A549 (cell line): ENCODE results near the gene IRX2. TPM values are rescaled to one million over a fixed set of nuclear protein-coding genes. Genes with fewer than 3 reads are reported as not detected.

Experiments
- ATAC-seq, 2 experiments: fragments of 200-7000 bp in 1 of 2; fragments of >200 bp in 1 of 2; cut with Nextera tagmentation in 1 of 2; cut with Tn5 transposase in 1 of 2; 3 replicates each; pipeline versions ENCODE4 v1.8.0 to v1.9.1; 2018 to 2020; ENCODE audit warnings: mild to moderate bottlenecking in 1 of 2, moderate library complexity in 1 of 2
- CTCF ChIA-PET: fragments of 300-600 bp; sonication (Branson Sonifier 250); formaldehyde crosslinking; extraction: SDS; loops from one replicate; lab custom pipeline; 2021; ENCODE audit warnings: antibody characterized with exemption, inconsistent platforms; lab: Yijun Ruan, JAX
- POLR2A ChIA-PET: fragments of 350-600 bp; formaldehyde crosslinking; extraction: SDS; loops from one replicate; lab custom pipeline; 2021; ENCODE audit warnings: antibody characterized with exemption, inconsistent platforms; lab: Yijun Ruan, JAX
- DNase-seq, 2 experiments: peaks; one replicate each; pipeline versions ENCODE4 v3.0.0 to v3.0.0-alpha.2; 2011 to 2016; ENCODE audit warnings: low read depth in 1 of 2, low spot score in 1 of 2
- FAIRE-seq: peaks from 2 replicates; lab custom pipeline; 2011; peaks lifted over from hg19 to GRCh38; lab: Jason Lieb, UNC
- H3K27ac ChIP-seq, 2 experiments: fragments of >200 bp; sonication (Bioruptor Twin); formaldehyde crosslinking; 3 replicates each; pipeline ENCODE4 v1.5.1; 2016 to 2017
- H3K4me1 ChIP-seq: fragments of >200 bp; sonication (Bioruptor Twin); formaldehyde crosslinking; 3 replicates; pipeline ENCODE4 v1.6.1; 2016
- H3K4me2 ChIP-seq: fragments of >200 bp; sonication (Bioruptor Twin); formaldehyde crosslinking; 3 replicates; pipeline ENCODE4 v1.6.1; 2016
- H3K4me3 ChIP-seq: fragments of >200 bp; sonication (Bioruptor Twin); formaldehyde crosslinking; 3 replicates; pipeline ENCODE4 v1.5.1; 2016
- H3K9me3 ChIP-seq: fragments of >200 bp; sonication (Bioruptor Twin); formaldehyde crosslinking; 3 replicates; pipeline ENCODE4 v1.6.1; 2016
- BHLHE40 ChIP-seq: IDR thresholded peaks from 2 replicates; pipeline ENCODE4 v1.6.1; 2012; ENCODE audit warnings: low read depth, low read length, inconsistent platforms
- CBX8 ChIP-seq: fragments of 200-600 bp; sonication (generic); IDR thresholded peaks from 2 replicates; pipeline ENCODE4 v1.6.1; 2016
- CEBPB ChIP-seq, 2 experiments: fragments of >200 bp in 1 of 2; sonication (Bioruptor Twin) in 1 of 2; formaldehyde crosslinking in 1 of 2; IDR thresholded peaks; 2 replicates each; pipeline ENCODE4 v1.6.1; 2012 to 2016
- CHD2 ChIP-seq: fragments of 150-350 bp; IDR thresholded peaks from 2 replicates; pipeline ENCODE4 v1.6.1; 2014; ENCODE audit warnings: low read length; ENCODE audit not compliant: partially characterized antibody
- CHD4 ChIP-seq: fragments of 200-600 bp; sonication (generic); IDR thresholded peaks from 2 replicates; pipeline ENCODE4 v1.6.1; 2016; ENCODE audit warnings: antibody characterized with exemption, mild to moderate bottlenecking, borderline replicate concordance
- FOSB ChIP-seq: fragments of 250-450 bp; sonication (Bioruptor Pico); IDR thresholded peaks from 2 replicates; pipeline ENCODE4 v1.5.0; 2020; ENCODE audit warnings: mild to moderate bottlenecking, moderate library complexity
- FOXS1 ChIP-seq: fragments of 250-450 bp; sonication (Bioruptor Pico); IDR thresholded peaks from 2 replicates; pipeline ENCODE4 v1.5.0; 2020; ENCODE audit warnings: mild to moderate bottlenecking, moderate library complexity
- GATA3 ChIP-seq: IDR thresholded peaks from 2 replicates; pipeline ENCODE4 v1.6.1; 2012; ENCODE audit warnings: borderline replicate concordance
- HOXA7 ChIP-seq: fragments of 250-450 bp; sonication (Bioruptor Pico); IDR thresholded peaks from 2 replicates; pipeline ENCODE4 v1.5.0; 2020; ENCODE audit warnings: mild to moderate bottlenecking, moderate library complexity
- KDM5A ChIP-seq: fragments of 200-600 bp; sonication (generic); IDR thresholded peaks from 2 replicates; pipeline ENCODE4 v1.6.1; 2016; ENCODE audit warnings: antibody characterized with exemption, mild to moderate bottlenecking
- MAZ ChIP-seq: fragments of 150-350 bp; IDR thresholded peaks from 2 replicates; pipeline ENCODE4 v1.6.1; 2014; ENCODE audit warnings: antibody characterized with exemption, low read depth, low read length, borderline replicate concordance
- MYC ChIP-seq: IDR thresholded peaks from 2 replicates; pipeline ENCODE4 v1.6.1; 2012; ENCODE audit warnings: mild to moderate bottlenecking, inconsistent platforms, low read length, improper control_type of control experiment, borderline replicate concordance
- NR3C1 ChIP-seq: fragments of >200 bp; sonication (Bioruptor Twin); formaldehyde crosslinking; IDR thresholded peaks from 3 replicates; pipeline ENCODE4 v1.6.1; 2017
- PHF8 ChIP-seq: fragments of 200-600 bp; sonication (generic); IDR thresholded peaks from 2 replicates; pipeline ENCODE4 v1.6.1; 2016; ENCODE audit warnings: low read depth, mild to moderate bottlenecking, antibody characterized with exemption, moderate library complexity, borderline replicate concordance
- POLR2AphosphoS2 ChIP-seq: conservative IDR thresholded peaks from 2 replicates; pipeline ENCODE4 v1.6.1; 2012; ENCODE audit warnings: low read length, improper control_type of control experiment, inconsistent platforms
- RARB ChIP-seq: fragments of 250-450 bp; sonication (Bioruptor Pico); IDR thresholded peaks from 2 replicates; pipeline ENCODE4 v1.8.0; 2021; ENCODE audit warnings: mild to moderate bottlenecking, moderate library complexity
- REST ChIP-seq: fragments of 200-600 bp; sonication (generic); IDR thresholded peaks from 2 replicates; pipeline ENCODE4 v1.6.1; 2016; ENCODE audit warnings: antibody characterized with exemption, mild to moderate bottlenecking, moderate library complexity
- RFX5 ChIP-seq: fragments of 450-650 bp; IDR thresholded peaks from 2 replicates; pipeline ENCODE4 v1.7.1; 2014; ENCODE audit warnings: antibody characterized with exemption, mild to moderate bottlenecking, moderate library complexity
- SMC3 ChIP-seq: fragments of >200 bp; sonication (Bioruptor Twin); formaldehyde crosslinking; IDR thresholded peaks from 3 replicates; pipeline ENCODE4 v1.6.1; 2018; ENCODE audit warnings: inconsistent platforms
- TP53 ChIP-seq: fragments of 250-450 bp; sonication (Bioruptor Pico); IDR thresholded peaks from 2 replicates; pipeline ENCODE4 v1.5.0; 2021; ENCODE audit warnings: mild to moderate bottlenecking, moderate library complexity
- ZC3H11A ChIP-seq: fragments of 450-650 bp; IDR thresholded peaks from 2 replicates; pipeline ENCODE4 v1.6.1; 2014; ENCODE audit warnings: antibody characterized with exemption, mild to moderate bottlenecking
- WGBS: methylation state at CpG from one replicate; pipeline ENCODE4 v1.1.6; 2017; ENCODE audit errors: missing lambda C conversion rate; 5-methylcytosine and 5-hydroxymethylcytosine counted together
- polyA plus RNA-seq, 4 experiments: library from polyadenylated mRNA; depleted of rRNA in 3 of 4; stranded (reverse); fragments of >200 nt; fragmentation: RNase III in 1 of 4; extraction: RNeasy Plus Mini Kit Qiagen cat#74134 plus additional on column Dnase treatment in 1 of 4; gene quantifications; 2 replicates in 3 of 4; 3 replicates in 1 of 4; pipeline ENCODE4 v1.2.3, GENCODE V29; 2011 to 2017
- TF ChIP-seq, protein P1 (sequence below): IDR thresholded peaks from 2 replicates; pipeline ENCODE4 v1.6.1; 2012

Gene IRX2
- polyA plus RNA-seq, 2 of the 4 experiments (the other 2 are of a cell fraction): 0.30 to 0.67 TPM

DNA sequence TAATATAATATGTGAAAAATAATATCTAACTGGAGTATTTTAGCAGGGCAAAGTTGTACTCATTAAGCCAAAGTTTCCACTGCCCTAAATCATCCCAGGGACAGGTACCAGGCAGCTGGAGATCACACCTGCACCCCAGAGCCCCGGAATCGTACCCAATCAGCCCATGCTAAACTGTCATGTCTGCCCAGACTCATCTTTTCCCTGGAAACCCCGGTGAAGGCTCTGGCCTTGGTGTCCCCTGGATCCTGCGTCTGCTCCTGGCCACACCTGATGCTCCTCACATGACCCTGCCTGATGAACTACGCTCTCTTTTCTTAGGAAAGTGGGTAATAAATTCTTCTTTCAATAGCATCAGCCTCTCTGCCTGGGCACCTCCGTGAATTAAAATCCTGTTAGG is 15.6 kb upstream of the IRX2 start (continued):
- TF ChIP-seq REST: no peak
- no peak for TF ChIP-seq FOSB
- TF ChIP-seq CHD4: no peak
- TF ChIP-seq CBX8: no peak
- no peak for TF ChIP-seq MAZ
- TF ChIP-seq BHLHE40: no peak
- no peak for TF ChIP-seq RFX5

DNA sequence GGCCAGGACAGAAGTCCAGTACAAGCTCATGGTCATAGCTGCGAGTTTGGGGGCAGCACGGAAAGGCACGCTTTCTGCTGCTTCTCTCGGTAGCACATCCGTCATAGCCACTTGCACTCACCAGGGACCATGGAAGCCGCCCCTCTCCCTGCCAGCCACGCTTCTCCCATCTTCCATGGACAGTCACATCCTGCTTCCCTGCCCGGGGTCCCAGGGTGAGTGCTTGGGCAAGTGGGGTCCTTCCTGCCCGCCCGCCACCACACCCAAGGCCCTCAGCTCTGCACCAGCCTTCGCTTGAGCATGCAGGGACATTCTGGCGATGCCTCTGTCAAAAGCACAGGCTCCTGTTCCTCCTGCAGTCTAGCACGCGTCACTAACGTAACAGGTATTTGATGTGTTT is 13.1 kb upstream of the IRX2 start:
- Histone ChIP-seq H3K4me2 (no peak overlapping the region), H3K9me3 (no peaks in the 10 kb centered on the region), H3K4me1 (no peaks in the 10 kb centered on the region), H3K4me3 (no peak overlapping the region), H3K27ac (no peak overlapping the region)
- no peak for FAIRE-seq
- CTCF ChIA-PET: interaction anchor here (0.6 kb wide), 1 partner anchor 847 kb away, joined by 3 read pairs; no protein-coding TSS in a partner anchor
- 46% methylated on average over 11 of the region's 15 CpGs for WGBS
- DNase-seq: no peak
- TF ChIP-seq PHF8 (no peak), POLR2AphosphoS2 (no peak), TP53 (CRISPR knock-in tag) (no peak), CHD4 (no peak), GATA3 (no peak), ZC3H11A (no peak), FOXS1 (CRISPR knock-in tag) (no peak), MYC (no peak), BHLHE40 (no peak), CEBPB (IDR thresholded peaks at IDR 0.05) (no peak)
- ATAC-seq: no peak
- POLR2A ChIA-PET: no interaction called here

- DNase-seq: no peak
These were observed 12.0 kb upstream of the IRX2 start for GRCh38 chr5:2763533-2763794.

More at GRCh38 chr5:2763533-2763794, 12.0 kb upstream of the IRX2 start:
- Histone ChIP-seq H3K4me1 (no peaks in the 10 kb centered on the region), H3K9me3 (no peaks in the 10 kb centered on the region), H3K4me2 (no peak overlapping the region)
- WGBS: 54% methylated on average over 2 of the region's 4 CpGs
- no peak for ATAC-seq
- ChIA-PET POLR2A (no interaction called here), CTCF (no interaction called here)
- TF ChIP-seq NR3C1 (no peak), KDM5A (no peak), CHD4 (no peak), MYC (no peak), POLR2AphosphoS2 (no peak), TP53 (CRISPR knock-in tag) (no peak), BHLHE40 (no peak), RARB (CRISPR knock-in tag) (no peak), CEBPB (IDR thresholded peaks at IDR 0.05) (no peak), SMC3 (no peak), CHD2 (no peak), HOXA7 (CRISPR knock-in tag) (no peak)
- TF ChIP-seq, protein P1, sequence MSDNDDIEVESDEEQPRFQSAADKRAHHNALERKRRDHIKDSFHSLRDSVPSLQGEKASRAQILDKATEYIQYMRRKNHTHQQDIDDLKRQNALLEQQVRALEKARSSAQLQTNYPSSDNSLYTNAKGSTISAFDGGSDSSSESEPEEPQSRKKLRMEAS: no peak
- TF ChIP-seq, all 56 proteins: peak for 0
- no peak for FAIRE-seq
- Histone ChIP-seq H3K4me3 (no peak overlapping the region), H3K27ac (no peak overlapping the region)
